Measurements from ENCODE around the gene SAMD3.
"Not testable (repeated sequence)": the region's sequence is repeated elsewhere in the genome, so short reads cannot be mapped to it uniquely, and the experiment has no call there.

GRCh38 chr6:130197816-130198482 lies 24.8 kb downstream of the SAMD3 start:
- TF ChIP-seq CTCF, POLR2A (IDR thresholded peaks at IDR 0.05): not testable (repeated sequence)
